Fibroblast of skin of right quadriceps (primary cell): ENCODE results near the gene MSLN.

Source experiments
- DNase-seq: peaks from one replicate; pipeline ENCODE4 v3.0.0-alpha.2; 2013

The MSLN gene

DNA sequence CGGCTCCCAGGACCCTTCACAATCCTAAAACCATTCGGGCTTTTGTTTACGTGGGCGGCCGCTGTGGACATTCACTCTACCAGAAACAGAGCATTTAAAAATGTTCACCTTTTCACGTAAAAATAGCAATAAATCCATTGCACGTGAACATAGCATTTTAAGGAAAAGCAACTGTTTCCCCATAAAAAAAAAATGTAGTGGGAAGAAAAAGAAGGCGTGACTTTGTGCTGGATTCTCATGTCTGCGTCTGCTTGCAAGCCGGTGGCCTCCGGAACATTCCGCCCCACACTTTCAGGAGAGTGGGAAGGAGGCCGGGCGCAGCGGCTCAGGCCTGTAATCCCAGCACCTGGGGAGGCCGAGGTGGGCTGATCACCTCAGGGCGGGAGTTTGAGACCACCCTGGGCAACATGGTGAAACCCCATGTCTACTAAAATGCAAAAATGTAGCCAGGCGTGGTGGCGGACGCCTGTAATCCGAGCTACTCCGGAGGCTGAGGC lies 53.4 kb downstream of the MSLN start:
- DNase-seq, result no peak

GRCh38 chr16:814974-815373 lies 54.4 kb downstream of the MSLN start:
- DNase-seq, result peak; percentile 56

DNA sequence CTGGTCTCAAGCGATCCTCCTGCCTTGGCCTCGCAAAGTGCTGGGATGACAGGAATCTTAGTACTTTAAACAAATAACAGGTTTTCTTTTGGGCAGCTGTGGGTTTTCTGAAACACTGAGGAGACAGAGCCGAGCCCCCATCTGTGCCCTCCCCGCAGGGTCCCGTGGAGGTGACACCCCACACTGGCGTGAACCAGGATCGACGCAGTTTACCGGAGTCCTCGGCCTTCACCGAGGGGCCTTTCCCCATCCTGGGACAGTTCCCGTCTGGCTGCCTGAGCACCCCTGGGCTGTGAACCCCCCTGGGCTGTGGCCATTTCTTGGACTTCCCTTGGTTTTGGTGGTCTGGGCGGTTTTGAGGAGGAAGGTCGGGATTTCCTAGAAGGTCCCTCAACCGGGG lies 55.3 kb downstream of the MSLN start:
- no peak for DNase-seq

GRCh38 chr16:817001-817906 lies 56.7 kb downstream of the MSLN start:
- DNase-seq, result no peak

DNA sequence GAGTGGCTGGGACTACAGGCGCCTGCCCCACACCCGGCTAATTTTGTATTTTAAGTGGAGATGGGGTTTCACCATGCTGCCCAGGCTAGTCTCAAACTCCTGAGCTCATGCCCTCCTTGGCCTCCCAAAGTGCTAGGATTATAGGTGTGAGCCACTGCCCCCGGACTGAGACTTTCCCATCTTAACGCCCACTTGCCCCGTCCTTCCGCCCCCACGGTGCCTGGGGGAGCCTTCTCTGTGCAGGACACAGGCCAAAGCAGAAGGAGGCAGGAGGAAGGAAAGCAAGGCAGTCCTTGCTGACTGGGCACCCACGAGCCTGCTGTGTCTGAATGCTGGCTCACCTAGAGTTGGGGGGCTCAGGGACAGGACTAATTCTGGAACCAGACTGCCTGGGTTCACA lies 57.6 kb downstream of the MSLN start:
- DNase-seq, result no peak
